ENCODE measurements around the gene PTGDR.

PTGDR gene

DNA sequence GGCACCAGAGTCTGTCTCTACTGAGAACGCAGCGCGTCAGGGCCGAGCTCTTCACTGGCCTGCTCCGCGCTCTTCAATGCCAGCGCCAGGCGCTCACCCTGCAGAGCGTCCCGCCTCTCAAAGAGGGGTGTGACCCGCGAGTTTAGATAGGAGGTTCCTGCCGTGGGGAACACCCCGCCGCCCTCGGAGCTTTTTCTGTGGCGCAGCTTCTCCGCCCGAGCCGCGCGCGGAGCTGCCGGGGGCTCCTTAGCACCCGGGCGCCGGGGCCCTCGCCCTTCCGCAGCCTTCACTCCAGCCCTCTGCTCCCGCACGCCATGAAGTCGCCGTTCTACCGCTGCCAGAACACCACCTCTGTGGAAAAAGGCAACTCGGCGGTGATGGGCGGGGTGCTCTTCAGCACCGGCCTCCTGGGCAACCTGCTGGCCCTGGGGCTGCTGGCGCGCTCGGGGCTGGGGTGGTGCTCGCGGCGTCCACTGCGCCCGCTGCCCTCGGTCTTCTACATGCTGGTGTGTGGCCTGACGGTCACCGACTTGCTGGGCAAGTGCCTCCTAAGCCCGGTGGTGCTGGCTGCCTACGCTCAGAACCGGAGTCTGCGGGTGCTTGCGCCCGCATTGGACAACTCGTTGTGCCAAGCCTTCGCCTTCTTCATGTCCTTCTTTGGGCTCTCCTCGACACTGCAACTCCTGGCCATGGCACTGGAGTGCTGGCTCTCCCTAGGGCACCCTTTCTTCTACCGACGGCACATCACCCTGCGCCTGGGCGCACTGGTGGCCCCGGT, at the start of gene PTGDR:
PTGDR (plus strand) TSS at position 198 of the 778 bp plus-strand sequence; CDS start at position 315, 117 bp downstream.
- DNase-seq (ENCODE audit: low read depth in 4 of 4, low spot score in 1 of 4) = peak in 1 of 4 experiments; percentile 17

DNA sequence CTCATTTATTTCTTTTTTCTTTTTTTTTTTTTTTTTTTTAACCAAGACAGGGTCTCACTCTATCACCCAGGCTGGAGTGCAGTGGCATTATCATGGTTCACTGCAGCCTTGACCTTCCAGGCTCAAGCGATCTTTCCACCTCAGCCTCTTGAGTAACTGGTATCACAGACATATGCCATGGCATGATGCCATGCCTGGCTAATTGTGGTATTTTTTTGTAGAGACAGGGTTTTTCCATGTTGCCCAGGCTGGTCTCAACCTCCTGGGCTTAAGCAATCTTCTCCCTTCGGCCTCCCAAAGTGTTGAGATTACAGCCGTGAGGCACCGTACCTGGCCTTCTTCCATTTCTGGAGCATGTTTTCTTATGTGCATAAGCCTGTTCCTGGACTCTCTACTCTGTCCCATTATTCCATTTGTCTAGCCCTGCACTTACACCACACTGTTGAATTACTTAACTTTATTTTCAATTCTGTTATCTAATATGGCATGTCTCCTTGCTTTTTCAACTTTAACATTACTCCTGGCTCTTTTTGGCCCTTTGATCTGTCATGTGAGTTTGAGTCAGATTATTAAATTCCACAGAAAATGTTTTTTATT, 47.9 kb upstream of the PTGDR start:
- no peak for DNase-seq (ENCODE audit: low read depth in 4 of 4, low spot score in 1 of 4)

DNA sequence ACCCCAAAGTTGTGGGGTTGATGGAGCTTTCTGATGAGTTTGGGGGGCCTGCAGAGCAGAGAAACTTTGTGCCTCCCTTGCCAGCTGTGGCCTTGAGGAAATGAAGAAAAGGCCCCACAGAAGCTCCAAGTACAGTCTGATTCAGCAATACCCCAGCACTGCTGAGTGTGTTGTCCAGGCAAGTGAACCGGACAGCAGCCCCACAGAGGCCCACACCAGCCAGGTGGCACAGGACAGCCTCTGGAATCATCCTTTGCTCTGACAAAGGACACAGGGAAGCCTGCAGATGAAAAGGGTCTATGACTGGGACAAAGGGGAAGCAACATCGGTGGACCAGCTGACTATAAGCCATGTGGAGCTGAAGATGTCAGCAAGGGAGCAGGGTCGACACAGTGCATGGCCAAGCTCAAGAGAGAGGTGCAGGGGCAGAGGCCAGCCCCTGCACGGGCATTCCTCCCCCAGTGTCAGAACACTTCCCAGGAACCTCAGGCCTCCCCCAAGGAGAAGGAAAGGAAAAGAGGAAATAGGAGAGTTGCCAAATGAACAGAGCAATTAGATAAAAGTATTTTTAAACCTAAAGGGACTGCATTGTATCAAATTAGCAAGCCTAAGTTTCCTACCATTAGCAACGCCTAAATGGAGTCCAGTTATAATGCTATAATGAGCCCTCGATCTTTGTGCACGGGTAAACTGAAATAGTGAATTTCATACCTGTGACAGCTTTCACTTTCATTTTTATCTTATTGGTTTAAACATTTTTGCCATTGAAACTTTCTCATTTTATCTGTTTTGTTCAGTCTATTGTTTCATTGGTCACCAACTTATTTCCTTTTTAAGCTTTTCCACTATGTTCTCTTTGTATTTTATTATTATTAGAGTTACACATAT, 46.3 kb upstream of the PTGDR start:
- no peak for DNase-seq (ENCODE audit: low read depth in 4 of 4, low spot score in 1 of 4)

- no peak for DNase-seq (ENCODE audit: low read depth in 4 of 4, low spot score in 1 of 4)
Measured at GRCh38 chr14:52222901-52223300, 44.6 kb upstream of the PTGDR start.

- no peak for DNase-seq (ENCODE audit: low read depth in 4 of 4, low spot score in 1 of 4)
Measured at GRCh38 chr14:52227619-52228222, 39.8 kb upstream of the PTGDR start.

DNA sequence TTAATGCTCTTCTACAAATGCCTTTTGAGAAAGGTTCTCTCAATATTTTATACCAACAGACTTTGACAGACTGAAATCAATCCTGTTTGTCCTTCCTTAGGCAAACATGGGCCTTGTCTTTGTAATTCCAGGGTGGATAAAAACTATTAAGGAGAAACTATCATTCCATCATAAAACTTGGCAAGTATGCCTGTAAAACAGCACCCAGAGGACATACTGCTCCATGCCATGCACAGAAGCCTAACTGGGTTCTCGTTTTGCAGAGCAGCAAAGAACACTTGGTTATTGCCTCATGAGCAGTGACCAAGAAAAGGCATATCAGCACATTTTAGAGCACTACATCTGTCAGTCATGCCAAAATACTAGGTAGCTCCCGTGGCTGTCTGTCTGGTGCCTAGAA, 33.8 kb upstream of the PTGDR start:
- DNase-seq (ENCODE audit: low read depth in 4 of 4, low spot score in 1 of 4) = no peak

DNA sequence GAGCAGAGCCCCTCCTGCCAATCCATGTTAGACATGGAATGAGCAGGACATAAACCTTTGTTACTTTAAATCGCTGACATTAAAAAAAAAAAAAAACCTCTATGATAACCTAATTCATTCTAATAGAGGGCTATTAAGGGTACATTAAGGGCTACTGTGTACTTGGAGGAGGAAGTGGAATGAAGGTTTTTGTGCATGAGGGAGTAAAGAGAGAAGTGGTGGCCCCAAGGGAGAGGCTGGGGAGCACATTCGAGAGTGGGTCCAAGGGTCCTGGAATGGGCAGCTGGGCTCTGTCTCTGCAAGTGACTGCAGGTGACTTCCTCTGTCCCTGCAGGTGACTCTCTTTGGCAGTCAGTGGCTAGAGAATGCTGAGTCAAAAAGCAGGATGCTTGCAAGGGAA, 32.1 kb upstream of the PTGDR start:
- DNase-seq (ENCODE audit: low read depth in 4 of 4, low spot score in 1 of 4) = no peak

GRCh38 chr14:52235866-52236510, 31.5 kb upstream of the PTGDR start:
- DNase-seq (ENCODE audit: low read depth in 4 of 4, low spot score in 1 of 4) = no peak

- DNase-seq (ENCODE audit: low read depth in 4 of 4, low spot score in 1 of 4) = no peak
Measured at GRCh38 chr14:52238682-52239081, 28.8 kb upstream of the PTGDR start.

DNA sequence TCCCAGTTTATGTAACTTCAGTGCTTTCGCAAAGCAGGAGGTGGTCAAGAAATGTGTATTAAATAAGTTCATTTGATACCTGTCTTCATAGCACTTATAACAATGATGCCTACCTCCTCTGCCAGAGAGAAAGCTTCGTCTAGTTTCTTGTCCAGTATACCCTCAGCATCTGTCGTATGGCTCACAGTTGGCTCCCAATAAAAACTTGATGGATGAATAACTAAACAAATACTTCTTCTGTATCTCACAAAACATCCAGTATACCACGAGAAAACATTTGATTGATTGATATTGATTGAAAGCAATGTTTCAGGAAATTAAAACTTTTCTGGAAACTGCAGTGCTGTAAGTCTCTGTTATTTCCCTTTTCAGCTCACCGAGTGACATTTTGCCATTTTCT, 26.9 kb upstream of the PTGDR start:
- no peak for DNase-seq (ENCODE audit: low read depth in 4 of 4, low spot score in 1 of 4)

DNA sequence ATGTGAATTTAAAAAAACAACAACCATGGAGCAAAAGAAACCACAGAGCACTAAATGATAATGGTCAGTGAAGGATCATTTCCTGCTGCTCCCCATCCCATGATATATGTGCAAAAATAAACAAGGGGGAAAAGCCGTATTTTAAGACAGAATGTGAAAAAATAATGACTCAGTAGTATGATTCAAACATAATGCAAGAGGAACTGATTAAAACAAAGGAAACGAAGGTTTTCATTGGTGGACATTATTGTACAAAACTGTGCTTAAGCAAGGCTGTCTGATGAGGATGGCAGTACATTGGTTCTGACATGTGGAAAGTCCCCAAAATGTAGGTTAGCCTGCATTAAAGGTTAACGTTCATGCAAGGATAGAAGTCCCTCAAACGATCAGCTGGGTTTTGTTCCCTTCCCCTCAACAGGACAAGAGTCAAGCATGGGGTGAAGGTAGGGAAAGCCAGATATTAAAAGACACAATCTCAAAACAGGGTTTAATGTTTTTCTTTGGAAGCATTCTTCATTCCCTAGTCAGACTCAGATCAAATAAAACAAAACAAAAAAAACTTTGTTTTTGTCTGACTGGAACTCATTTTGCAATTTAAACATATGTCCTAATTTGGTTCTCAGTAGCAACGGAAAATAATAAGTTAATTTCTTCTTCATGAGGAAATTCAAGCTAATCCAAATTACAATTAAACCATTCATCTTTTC, 26.3 kb upstream of the PTGDR start:
- no peak for DNase-seq (ENCODE audit: low read depth in 4 of 4, low spot score in 1 of 4)

GRCh38 chr14:52244328-52244727, 23.2 kb upstream of the PTGDR start:
- DNase-seq (ENCODE audit: low read depth in 4 of 4, low spot score in 1 of 4) = no peak

- DNase-seq (ENCODE audit: low read depth in 4 of 4, low spot score in 1 of 4) = no peak
Measured at GRCh38 chr14:52244997-52245396, 22.5 kb upstream of the PTGDR start.

GRCh38 chr14:52248057-52248456, 19.4 kb upstream of the PTGDR start:
- no peak for DNase-seq (ENCODE audit: low read depth in 4 of 4, low spot score in 1 of 4)

- no peak for DNase-seq (ENCODE audit: low read depth in 4 of 4, low spot score in 1 of 4)
Measured at GRCh38 chr14:52251724-52252123, 15.8 kb upstream of the PTGDR start.

DNA sequence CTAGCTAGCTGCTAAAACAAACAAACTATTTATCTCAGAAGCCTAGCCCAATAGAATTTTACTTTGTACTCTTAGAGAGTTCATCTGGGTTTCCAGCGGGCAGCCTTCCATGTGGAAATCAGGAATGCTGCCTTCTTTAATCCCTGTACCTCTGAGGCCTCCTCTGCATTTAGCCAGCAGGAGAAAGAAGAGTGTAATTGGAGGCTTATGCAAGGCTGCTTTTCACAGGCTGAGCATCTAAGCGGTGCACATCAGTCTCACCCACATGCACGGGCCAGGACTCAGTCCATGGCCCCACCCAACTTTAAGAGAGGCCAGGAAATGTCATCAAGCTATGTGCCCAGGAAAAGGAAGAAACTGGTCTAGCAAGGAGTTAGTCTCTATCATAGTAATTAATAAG, 14.0 kb upstream of the PTGDR start:
- DNase-seq (ENCODE audit: low read depth in 4 of 4, low spot score in 1 of 4) = no peak

- no peak for DNase-seq (ENCODE audit: low read depth in 4 of 4, low spot score in 1 of 4)
Measured at GRCh38 chr14:52254086-52254485, 13.4 kb upstream of the PTGDR start.

DNA sequence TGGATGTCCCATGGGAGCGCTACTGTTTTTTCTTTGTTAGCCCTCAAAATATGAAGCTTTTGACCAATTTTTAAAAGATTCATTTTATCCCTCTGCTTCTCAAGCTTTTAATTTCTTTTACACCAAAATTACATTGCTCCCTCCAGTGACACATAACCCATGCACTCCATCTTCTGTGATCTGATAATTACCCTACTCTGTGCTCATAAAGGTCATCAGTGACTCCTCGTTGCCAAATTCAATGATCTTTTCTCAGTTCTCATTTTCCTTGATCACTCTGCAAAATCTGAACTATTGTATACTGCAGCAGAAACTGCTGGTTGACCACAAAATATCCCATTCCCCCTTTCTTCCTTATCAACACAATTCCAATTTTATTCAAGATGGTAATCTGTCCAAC, 8.7 kb upstream of the PTGDR start:
- no peak for DNase-seq (ENCODE audit: low read depth in 4 of 4, low spot score in 1 of 4)

DNA sequence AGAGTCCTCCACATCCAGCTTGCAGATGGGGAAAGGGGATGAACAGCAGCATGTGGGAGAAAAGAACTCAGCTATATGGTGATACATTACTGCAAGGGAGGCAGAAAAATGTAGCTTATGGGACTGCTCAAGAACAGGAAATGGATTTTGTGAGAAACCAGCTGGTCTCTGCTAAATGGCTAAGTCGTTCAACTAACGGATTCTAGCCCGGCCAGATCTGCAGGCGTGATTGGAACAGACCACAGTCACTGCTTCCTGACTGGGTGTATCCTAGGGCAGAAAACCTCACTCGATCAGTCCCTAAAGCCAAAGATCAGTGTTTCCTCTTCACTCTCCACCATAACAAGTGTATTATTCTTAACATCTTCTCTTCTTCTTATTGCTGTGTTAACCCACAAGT, 8.1 kb upstream of the PTGDR start:
- DNase-seq (ENCODE audit: low read depth in 4 of 4, low spot score in 1 of 4) = no peak

DNA sequence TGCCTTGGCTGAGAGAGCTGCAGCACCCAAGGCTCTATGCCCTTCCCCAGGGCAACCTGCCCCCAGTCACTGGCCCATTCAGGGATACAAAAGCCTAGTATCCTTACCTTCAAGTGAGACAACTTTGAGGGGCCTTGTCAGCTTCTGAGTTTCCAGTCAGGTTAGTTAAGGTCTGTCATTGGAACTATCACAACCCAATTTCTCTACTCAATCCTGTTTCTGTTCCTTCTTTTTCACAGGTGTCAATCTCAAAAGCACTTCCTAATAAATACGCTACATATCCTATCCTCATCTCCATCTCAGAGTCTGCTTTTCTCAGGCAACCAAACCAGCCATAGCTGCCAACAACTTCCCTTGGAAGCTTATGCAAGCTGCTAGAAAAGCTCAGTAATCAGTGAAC, 4.9 kb upstream of the PTGDR start:
- no peak for DNase-seq (ENCODE audit: low read depth in 4 of 4, low spot score in 1 of 4)
